Sigmoid colon (tissue), 4 donors: ENCODE measurements around the gene LHB.

Experiments
- POLR2A ChIP-seq, 2 donors: fragments of 450-650 bp; IDR thresholded peaks; one replicate each; pipeline ENCODE4 v1.6.1; 2016; ENCODE audit warnings: antibody characterized with exemption in 2 of 2, mild to moderate bottlenecking in 2 of 2, moderate library complexity in 2 of 2
- POLR2AphosphoS5 ChIP-seq, 4 donors: sonication (generic); formaldehyde crosslinking; IDR thresholded peaks; one replicate each; pipeline ENCODE4 v1.6.1; 2017; ENCODE audit warnings: antibody characterized with exemption in 4 of 4

- TF ChIP-seq POLR2A (IDR thresholded peaks at IDR 0.05) (no peak), POLR2AphosphoS5 (IDR thresholded peaks at IDR 0.05) (no peak)
These were observed 12.8 kb downstream of the LHB start for GRCh38 chr19:49004133-49004532.
